H9 (cell line): ENCODE results near the gene COL18A1. TPM values are rescaled to one million over a fixed set of nuclear protein-coding genes. Genes with fewer than 3 reads are reported as not detected.

Experiments used
- DNase-seq: peaks from one replicate; pipeline ENCODE4 v3.0.0-alpha.2; 2017
- H2AFZ ChIP-seq: one replicate; pipeline ENCODE4 v1.6.1; 2013; ENCODE audit warnings: mild to moderate bottlenecking, low read length, control low read depth, moderate library complexity
- H2AK5ac ChIP-seq: 2 replicates; pipeline ENCODE4 v1.6.1; 2013; ENCODE audit warnings: low read length, control low read depth, mixed read lengths; ENCODE audit not compliant: insufficient read length
- H2BK120ac ChIP-seq: one replicate; pipeline ENCODE4 v1.6.1; 2013; ENCODE audit warnings: low read depth, mild to moderate bottlenecking, low read length, control low read depth, inconsistent platforms; ENCODE audit not compliant: poor library complexity, severe bottlenecking
- H2BK12ac ChIP-seq: 2 replicates; pipeline ENCODE4 v1.6.1; 2013; ENCODE audit warnings: low read length, control low read depth, mixed read lengths, low read depth; ENCODE audit not compliant: insufficient read length
- H2BK15ac ChIP-seq: 2 replicates; pipeline ENCODE4 v1.6.1; 2013; ENCODE audit warnings: low read depth, low read length, control low read depth
- H2BK20ac ChIP-seq: one replicate; pipeline ENCODE4 v1.6.1; 2013; ENCODE audit warnings: low read depth, mild to moderate bottlenecking, low read length, control low read depth, inconsistent platforms; ENCODE audit not compliant: poor library complexity, severe bottlenecking
- H2BK5ac ChIP-seq: 2 replicates; pipeline ENCODE4 v1.6.1; 2013; ENCODE audit warnings: low read length, control low read depth, mixed read lengths; ENCODE audit not compliant: insufficient read length
- H3K14ac ChIP-seq: 2 replicates; pipeline ENCODE4 v1.6.1; 2013; ENCODE audit warnings: low read length, control low read depth; ENCODE audit not compliant: insufficient read depth
- H3K18ac ChIP-seq: 2 replicates; pipeline ENCODE4 v1.6.1; 2013; ENCODE audit warnings: low read depth, mild to moderate bottlenecking, mixed read lengths, low read length, control low read depth; ENCODE audit not compliant: insufficient read length
- H3K23ac ChIP-seq: 2 replicates; pipeline ENCODE4 v1.6.1; 2013; ENCODE audit warnings: low read length, control low read depth, mixed read lengths, low read depth; ENCODE audit not compliant: insufficient read length
- H3K23me2 ChIP-seq: 2 replicates; pipeline ENCODE4 v1.6.1; 2013; ENCODE audit warnings: low read depth, mild to moderate bottlenecking, mixed read lengths, low read length, control low read depth; ENCODE audit not compliant: insufficient read length, poor library complexity, severe bottlenecking
- H3K27ac ChIP-seq: 2 replicates; pipeline ENCODE4 v1.5.1; 2013; ENCODE audit warnings: low read length, control low read depth, mixed read lengths, low read depth; ENCODE audit not compliant: insufficient read length
- H3K27me3 ChIP-seq: 2 replicates; pipeline ENCODE4 v1.6.1; 2013; ENCODE audit warnings: low read length, control low read depth, inconsistent platforms; ENCODE audit not compliant: insufficient read depth
- H3K4ac ChIP-seq: 2 replicates; pipeline ENCODE4 v1.6.1; 2013; ENCODE audit warnings: low read depth, mild to moderate bottlenecking, control low read depth, inconsistent platforms, low read length, moderate library complexity
- H3K4me1 ChIP-seq: 2 replicates; pipeline ENCODE4 v1.6.1; 2013; ENCODE audit warnings: low read length, control low read depth, inconsistent platforms; ENCODE audit not compliant: insufficient read depth
- H3K4me2 ChIP-seq: 2 replicates; pipeline ENCODE4 v1.6.1; 2013; ENCODE audit warnings: low read length, control low read depth, mixed read lengths; ENCODE audit not compliant: insufficient read length, insufficient read depth
- H3K56ac ChIP-seq: 2 replicates; pipeline ENCODE4 v1.6.1; 2013; ENCODE audit warnings: low read depth, mild to moderate bottlenecking, mixed read lengths, low read length, control low read depth; ENCODE audit not compliant: insufficient read length
- H3K79me1 ChIP-seq: 2 replicates; pipeline ENCODE4 v1.6.1; 2013; ENCODE audit warnings: low read depth, mild to moderate bottlenecking, moderate library complexity, low read length, control low read depth, inconsistent platforms; ENCODE audit not compliant: insufficient read depth, poor library complexity, severe bottlenecking
- H3K79me2 ChIP-seq: 2 replicates; pipeline ENCODE4 v1.6.1; 2013; ENCODE audit warnings: low read length, control low read depth, inconsistent platforms; ENCODE audit not compliant: insufficient read depth
- H3K9ac ChIP-seq: 2 replicates; pipeline ENCODE4 v1.6.1; 2013; ENCODE audit warnings: low read length, control low read depth, mixed read lengths; ENCODE audit not compliant: insufficient read length; ENCODE audit errors: extremely low read depth
- H3K9me3 ChIP-seq: one replicate; pipeline ENCODE4 v1.6.1; 2013; ENCODE audit warnings: low read depth, low read length, inconsistent platforms; ENCODE audit not compliant: control insufficient read depth
- H3T11ph ChIP-seq: one replicate; pipeline ENCODE4 v1.6.1; 2013; ENCODE audit warnings: mild to moderate bottlenecking, low read length, control low read depth, inconsistent platforms
- H4K20me1 ChIP-seq: one replicate; pipeline ENCODE4 v1.6.1; 2013; ENCODE audit not compliant: control insufficient read depth, insufficient read length, insufficient read depth
- H4K5ac ChIP-seq: 2 replicates; pipeline ENCODE4 v1.6.1; 2013; ENCODE audit warnings: low read depth, mild to moderate bottlenecking, mixed read lengths, low read length, control low read depth; ENCODE audit not compliant: insufficient read length
- H4K8ac ChIP-seq: replicated peaks from 2 replicates; pipeline ENCODE4 v1.6.1; 2013; ENCODE audit warnings: low read length, control low read depth, mixed read lengths, low read depth; ENCODE audit not compliant: insufficient read length
- H4K91ac ChIP-seq: 2 replicates; pipeline ENCODE4 v1.6.1; 2013; ENCODE audit warnings: low read depth, mild to moderate bottlenecking, moderate library complexity, mixed read lengths, low read length, control low read depth; ENCODE audit not compliant: insufficient read length
- H3K27ac Mint-ChIP-seq, 3 experiments: 2 replicates in 2 of 3; 3 replicates in 1 of 3; pipeline ENCODE4 v1.8.0; 2020 to 2021; ENCODE audit warnings: mixed read lengths in 3 of 3, mild to moderate bottlenecking in 1 of 3, moderate library complexity in 1 of 3
- H3K27me3 Mint-ChIP-seq: 2 replicates; pipeline ENCODE4 v1.8.0; 2021; ENCODE audit warnings: low read depth, mild to moderate bottlenecking, moderate library complexity, mixed read lengths
- H3K36me3 Mint-ChIP-seq, 3 experiments: 2 replicates in 2 of 3; 3 replicates in 1 of 3; pipeline ENCODE4 v1.8.0; 2020 to 2021; ENCODE audit warnings: low read depth in 3 of 3, mixed read lengths in 3 of 3; ENCODE audit not compliant: insufficient read depth in 1 of 3
- H3K4me1 Mint-ChIP-seq, 2 experiments: 2 replicates each; pipeline ENCODE4 v1.8.0; 2020; ENCODE audit warnings: mixed read lengths in 2 of 2
- H3K4me3 Mint-ChIP-seq, 2 experiments: 2 replicates in 1 of 2; 3 replicates in 1 of 2; pipeline ENCODE4 v1.8.0; 2020 to 2021; ENCODE audit warnings: mild to moderate bottlenecking in 2 of 2, mixed read lengths in 2 of 2, moderate library complexity in 1 of 2
- H3K9me3 Mint-ChIP-seq, 2 experiments: 2 replicates in 1 of 2; 3 replicates in 1 of 2; pipeline ENCODE4 v1.8.0; 2020; ENCODE audit warnings: mild to moderate bottlenecking in 2 of 2, mixed read lengths in 2 of 2, moderate library complexity in 1 of 2
- WGBS: extraction: QIAGEN DNeasy Blood & Tissue Kit; methylation state at CpG from one replicate; pipeline ENCODE4 v1.1.7; 2013; ENCODE audit warnings: missing lambda C conversion rate, low lambda C conversion rate, mixed read lengths; ENCODE audit not compliant: insufficient read length; ENCODE audit errors: extremely low coverage; 5-methylcytosine and 5-hydroxymethylcytosine counted together
- total RNA-seq: library from RNA; stranded (reverse); gene quantifications from 2 replicates; pipeline ENCODE4 v1.2.1, GENCODE V29; 2021
- TF ChIP-seq, protein P1 (sequence below): fragments of 200-600 bp; sonication (generic); conservative IDR thresholded peaks from 3 replicates; pipeline ENCODE4 v1.8.0; 2021; ENCODE audit warnings: antibody characterized with exemption, mild to moderate bottlenecking

The COL18A1 gene
- total RNA-seq, 1 experiment from 2014 or later: 232 TPM

DNA sequence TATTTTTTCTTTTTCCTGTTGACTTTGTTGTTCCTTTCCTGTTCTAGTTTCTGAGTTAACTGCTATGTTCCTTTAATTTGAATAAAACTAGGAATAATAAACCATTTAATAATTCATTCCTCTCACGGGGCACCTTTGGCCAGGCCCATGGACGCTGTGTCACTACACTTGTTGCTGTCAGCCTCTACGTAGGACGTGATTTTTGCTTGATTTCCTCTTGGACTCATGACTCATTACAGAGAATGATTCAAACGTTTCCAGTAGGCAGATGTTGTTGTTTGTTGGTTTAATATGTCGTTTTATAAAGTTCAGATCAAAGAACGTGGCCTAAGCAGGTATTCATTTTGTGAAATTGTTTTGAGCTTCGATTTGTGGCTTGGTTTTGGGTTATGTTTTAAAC, 146.4 kb downstream of the COL18A1 start:
- H3K9me3 Mint-ChIP-seq: peaks cover 3 to 6% of the 10 kb centered on the region in 2 experiments; a peak in 3 of 5 replicates
- H3K18ac ChIP-seq: no peak overlapping the region
- no peak overlapping the region for H3K4ac ChIP-seq
- H3K27ac Mint-ChIP-seq: peak overlapping the region in 2 of 3 experiments; percentile 3 to 17; a peak in 2 of 7 replicates
- no peak overlapping the region for H3K4me2 ChIP-seq
- no peak overlapping the region for H2BK5ac ChIP-seq
- H3K23me2 ChIP-seq: no peaks in the 10 kb centered on the region
- 100% methylated on average over 2 of the region's 8 CpGs for WGBS
- H4K8ac ChIP-seq: no peak overlapping the region
- H3K4me3 Mint-ChIP-seq: peak overlapping the region in 1 of 2 experiments; percentile 29; a peak in 1 of 5 replicates
- TF ChIP-seq, protein P1, sequence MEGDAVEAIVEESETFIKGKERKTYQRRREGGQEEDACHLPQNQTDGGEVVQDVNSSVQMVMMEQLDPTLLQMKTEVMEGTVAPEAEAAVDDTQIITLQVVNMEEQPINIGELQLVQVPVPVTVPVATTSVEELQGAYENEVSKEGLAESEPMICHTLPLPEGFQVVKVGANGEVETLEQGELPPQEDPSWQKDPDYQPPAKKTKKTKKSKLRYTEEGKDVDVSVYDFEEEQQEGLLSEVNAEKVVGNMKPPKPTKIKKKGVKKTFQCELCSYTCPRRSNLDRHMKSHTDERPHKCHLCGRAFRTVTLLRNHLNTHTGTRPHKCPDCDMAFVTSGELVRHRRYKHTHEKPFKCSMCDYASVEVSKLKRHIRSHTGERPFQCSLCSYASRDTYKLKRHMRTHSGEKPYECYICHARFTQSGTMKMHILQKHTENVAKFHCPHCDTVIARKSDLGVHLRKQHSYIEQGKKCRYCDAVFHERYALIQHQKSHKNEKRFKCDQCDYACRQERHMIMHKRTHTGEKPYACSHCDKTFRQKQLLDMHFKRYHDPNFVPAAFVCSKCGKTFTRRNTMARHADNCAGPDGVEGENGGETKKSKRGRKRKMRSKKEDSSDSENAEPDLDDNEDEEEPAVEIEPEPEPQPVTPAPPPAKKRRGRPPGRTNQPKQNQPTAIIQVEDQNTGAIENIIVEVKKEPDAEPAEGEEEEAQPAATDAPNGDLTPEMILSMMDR: no peak
- peaks cover 0 to 7% (median 1%) of the 10 kb centered on the region in 3 experiments; a peak in 2 of 7 replicates for H3K36me3 Mint-ChIP-seq
- H4K91ac ChIP-seq: no peak overlapping the region
- H3K79me1 ChIP-seq: no peaks in the 10 kb centered on the region
- H3K4me1 ChIP-seq: peaks cover 2% of the 10 kb centered on the region; the same call in 1 of the 2 replicates
- H4K20me1 ChIP-seq: no peaks in the 10 kb centered on the region
- H3K56ac ChIP-seq: no peak overlapping the region
- H3K9ac ChIP-seq: no peak overlapping the region
- H3K27me3 Mint-ChIP-seq: peaks cover 31% of the 10 kb centered on the region
- H4K5ac ChIP-seq: no peak overlapping the region
- H2BK20ac ChIP-seq: no peak overlapping the region
- no peaks in the 10 kb centered on the region for H3K79me2 ChIP-seq
- no peak overlapping the region for H2BK15ac ChIP-seq
- H3K14ac ChIP-seq: no peak overlapping the region
- no peak overlapping the region for H2BK12ac ChIP-seq
- H2AK5ac ChIP-seq: no peak overlapping the region
- H3K4me1 Mint-ChIP-seq: peaks cover 23 to 30% of the 10 kb centered on the region in 2 experiments
- no peak for DNase-seq
- no peaks in the 10 kb centered on the region for H3K27me3 ChIP-seq
- H2AFZ ChIP-seq: no peak overlapping the region
- H2BK120ac ChIP-seq: no peak overlapping the region
- no peak overlapping the region for H3K23ac ChIP-seq
- no peak overlapping the region for H3K27ac ChIP-seq
- no peak overlapping the region for H3T11ph ChIP-seq
- no peaks in the 10 kb centered on the region for H3K9me3 ChIP-seq
